ENCODE measurements around the gene ZNF688.

DNA sequence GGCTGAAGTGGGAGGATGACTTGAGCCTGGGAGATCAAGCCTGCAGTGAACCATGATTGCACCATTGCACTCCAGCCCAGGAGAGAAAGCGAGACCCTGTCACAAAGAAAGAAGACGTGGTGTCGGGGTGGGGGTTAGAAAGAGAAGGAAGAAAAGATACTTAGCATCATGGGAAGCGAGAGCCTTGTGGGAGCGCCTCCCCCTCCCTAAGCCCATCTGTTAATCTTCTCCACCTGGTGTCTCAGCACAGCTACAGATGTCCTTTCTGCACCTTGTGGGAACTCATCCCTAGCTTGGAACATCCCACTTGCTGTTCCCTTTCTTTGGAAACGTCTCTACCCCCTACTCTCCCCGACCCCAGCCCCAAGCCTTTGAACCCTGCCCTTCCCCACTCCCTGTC, 6.0 kb downstream of the ZNF688 start:
- no peak for TF ChIP-seq CEBPB (IDR thresholded peaks at IDR 0.05)
- TF ChIP-seq, protein P1, sequence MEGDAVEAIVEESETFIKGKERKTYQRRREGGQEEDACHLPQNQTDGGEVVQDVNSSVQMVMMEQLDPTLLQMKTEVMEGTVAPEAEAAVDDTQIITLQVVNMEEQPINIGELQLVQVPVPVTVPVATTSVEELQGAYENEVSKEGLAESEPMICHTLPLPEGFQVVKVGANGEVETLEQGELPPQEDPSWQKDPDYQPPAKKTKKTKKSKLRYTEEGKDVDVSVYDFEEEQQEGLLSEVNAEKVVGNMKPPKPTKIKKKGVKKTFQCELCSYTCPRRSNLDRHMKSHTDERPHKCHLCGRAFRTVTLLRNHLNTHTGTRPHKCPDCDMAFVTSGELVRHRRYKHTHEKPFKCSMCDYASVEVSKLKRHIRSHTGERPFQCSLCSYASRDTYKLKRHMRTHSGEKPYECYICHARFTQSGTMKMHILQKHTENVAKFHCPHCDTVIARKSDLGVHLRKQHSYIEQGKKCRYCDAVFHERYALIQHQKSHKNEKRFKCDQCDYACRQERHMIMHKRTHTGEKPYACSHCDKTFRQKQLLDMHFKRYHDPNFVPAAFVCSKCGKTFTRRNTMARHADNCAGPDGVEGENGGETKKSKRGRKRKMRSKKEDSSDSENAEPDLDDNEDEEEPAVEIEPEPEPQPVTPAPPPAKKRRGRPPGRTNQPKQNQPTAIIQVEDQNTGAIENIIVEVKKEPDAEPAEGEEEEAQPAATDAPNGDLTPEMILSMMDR (IDR thresholded peaks at IDR 0.05), result no peak
- no peak for TF ChIP-seq ESRRA (IDR thresholded peaks at IDR 0.05; ENCODE audit: borderline replicate concordance, low read length)
- TF ChIP-seq, protein P2, sequence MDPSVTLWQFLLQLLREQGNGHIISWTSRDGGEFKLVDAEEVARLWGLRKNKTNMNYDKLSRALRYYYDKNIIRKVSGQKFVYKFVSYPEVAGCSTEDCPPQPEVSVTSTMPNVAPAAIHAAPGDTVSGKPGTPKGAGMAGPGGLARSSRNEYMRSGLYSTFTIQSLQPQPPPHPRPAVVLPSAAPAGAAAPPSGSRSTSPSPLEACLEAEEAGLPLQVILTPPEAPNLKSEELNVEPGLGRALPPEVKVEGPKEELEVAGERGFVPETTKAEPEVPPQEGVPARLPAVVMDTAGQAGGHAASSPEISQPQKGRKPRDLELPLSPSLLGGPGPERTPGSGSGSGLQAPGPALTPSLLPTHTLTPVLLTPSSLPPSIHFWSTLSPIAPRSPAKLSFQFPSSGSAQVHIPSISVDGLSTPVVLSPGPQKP (IDR thresholded peaks at IDR 0.05; ENCODE audit: low read depth, low read length), result no peak
